Activated naive CD4-positive, alpha-beta T cell treated with Interleukin-2 at 50 U/mL for 16 hours (primary cell): ENCODE data around the gene MAG.

Experiments used
- DNase-seq: peaks from one replicate; pipeline ENCODE4 v3.0.0-alpha.2; 2020

Gene MAG

GRCh38 chr19:35363001-35363590 is 71.1 kb downstream of the MAG start:
- no peak for DNase-seq
